K562 (cell line): ENCODE results near the gene MBLAC2. TPM values are rescaled to one million over a fixed set of nuclear protein-coding genes. Genes with fewer than 3 reads are reported as not detected.
A peak's percentile ranks its signal among the peaks of the same experiment; 100 is the strongest.

Experiments used
- DNMT1 ChIP-seq: fragments of 450-650 bp; IDR thresholded peaks from 2 replicates; pipeline ENCODE4 v1.6.1; 2016; ENCODE audit warnings: antibody characterized with exemption, mild to moderate bottlenecking
- GABPB1 ChIP-seq: sonication (generic); formaldehyde crosslinking; IDR thresholded peaks from 2 replicates; pipeline ENCODE4 v1.8.0; 2022; ENCODE audit warnings: mild to moderate bottlenecking, missing genetic modification reagents
- NFE2L1 ChIP-seq: fragments of 450-650 bp; IDR thresholded peaks from 2 replicates; pipeline ENCODE4 v1.6.1; 2016; ENCODE audit warnings: missing genetic modification characterization, low read depth, mild to moderate bottlenecking, missing compliant biosample characterization, moderate library complexity, borderline replicate concordance
- RBFOX2 ChIP-seq: fragments of 200-400 bp; formaldehyde crosslinking; IDR thresholded peaks from 2 replicates; pipeline ENCODE4 v1.6.1; 2017; ENCODE audit warnings: low read depth, mild to moderate bottlenecking, low read length, moderate library complexity
- RBM39 ChIP-seq: fragments of 200-400 bp; formaldehyde crosslinking; optimal IDR thresholded peaks from 2 replicates; pipeline ENCODE3; 2018; ENCODE audit warnings: low read depth, low read length
- SIN3B ChIP-seq: fragments of 450-650 bp; IDR thresholded peaks from 2 replicates; pipeline ENCODE4 v1.6.1; 2017; ENCODE audit warnings: low read depth, mild to moderate bottlenecking, moderate library complexity
- TCF7 ChIP-seq: sonication (generic); IDR thresholded peaks from 2 replicates; pipeline ENCODE4 v1.6.1; 2016; ENCODE audit warnings: antibody characterized with exemption, borderline replicate concordance
- ZNF253 ChIP-seq: fragments of 250-450 bp; sonication (Bioruptor Pico); conservative IDR thresholded peaks from 2 replicates; pipeline ENCODE4 v1.6.1; 2021; ENCODE audit warnings: mild to moderate bottlenecking
- polyA plus RNA-seq, 8 experiments: library from polyadenylated mRNA; depleted of rRNA in 4 of 8; stranded (reverse) in 5 of 8; unstranded in 3 of 8; fragments of >200 nt; fragmentation: Nextera tagmentation in 2 of 8; fragmentation: Illumina TruSeq in 1 of 8; extraction: Ambion mirVana in 2 of 8; extraction: Trizol in 1 of 8; gene quantifications; 2 replicates each; pipeline versions ENCODE4 v1.2.1 to v1.2.3, GENCODE V29; 2011 to 2014; ENCODE audit warnings: inconsistent platforms in 1 of 8, missing spikeins in 1 of 8
- total RNA-seq, 7 experiments: library from RNA; depleted of rRNA in 6 of 7; stranded (reverse); fragments of >200 nt in 6 of 7; fragmentation: Illumina TruSeq in 2 of 7; extraction: Trizol in 2 of 7; gene quantifications; 2 replicates each; pipeline versions ENCODE4 v1.2.1 to v1.2.3, GENCODE V29; 2011 to 2021; ENCODE audit warnings: low replicate concordance in 1 of 7
- TF ChIP-seq, protein P1 (sequence below), 2 experiments: fragments of 200-800 bp in 1 of 2; sonication (Bioruptor generic) in 1 of 2; sonication (generic) in 1 of 2; formaldehyde crosslinking in 1 of 2; IDR thresholded peaks in 1 of 2; conservative IDR thresholded peaks in 1 of 2; 2 replicates each; pipeline versions ENCODE4 v1.5.0 to v1.6.1; 2016 to 2020; ENCODE audit warnings: missing compliant biosample characterization in 1 of 2, missing genetic modification characterization in 1 of 2, missing genetic modification reagents in 1 of 2
- TF ChIP-seq, protein P2 (sequence below): fragments of 200-600 bp; sonication (generic); IDR thresholded peaks from one replicate; pipeline ENCODE4 v1.6.1; 2012; ENCODE audit warnings: mild to moderate bottlenecking, low read depth, low read length, inconsistent platforms
- TF ChIP-seq, protein P3 (sequence below): fragments of 250-450 bp; sonication (Bioruptor Pico); IDR thresholded peaks from 2 replicates; pipeline ENCODE4 v1.9.0; 2021; ENCODE audit warnings: mild to moderate bottlenecking, inconsistent platforms

Gene MBLAC2
- total and polyA plus RNA-seq, 9 of the 15 experiments (the other 6 are each of a cell fraction or from before 2014, with no cell fraction given): 2.4 to 13.1 (median 10.3) TPM

DNA sequence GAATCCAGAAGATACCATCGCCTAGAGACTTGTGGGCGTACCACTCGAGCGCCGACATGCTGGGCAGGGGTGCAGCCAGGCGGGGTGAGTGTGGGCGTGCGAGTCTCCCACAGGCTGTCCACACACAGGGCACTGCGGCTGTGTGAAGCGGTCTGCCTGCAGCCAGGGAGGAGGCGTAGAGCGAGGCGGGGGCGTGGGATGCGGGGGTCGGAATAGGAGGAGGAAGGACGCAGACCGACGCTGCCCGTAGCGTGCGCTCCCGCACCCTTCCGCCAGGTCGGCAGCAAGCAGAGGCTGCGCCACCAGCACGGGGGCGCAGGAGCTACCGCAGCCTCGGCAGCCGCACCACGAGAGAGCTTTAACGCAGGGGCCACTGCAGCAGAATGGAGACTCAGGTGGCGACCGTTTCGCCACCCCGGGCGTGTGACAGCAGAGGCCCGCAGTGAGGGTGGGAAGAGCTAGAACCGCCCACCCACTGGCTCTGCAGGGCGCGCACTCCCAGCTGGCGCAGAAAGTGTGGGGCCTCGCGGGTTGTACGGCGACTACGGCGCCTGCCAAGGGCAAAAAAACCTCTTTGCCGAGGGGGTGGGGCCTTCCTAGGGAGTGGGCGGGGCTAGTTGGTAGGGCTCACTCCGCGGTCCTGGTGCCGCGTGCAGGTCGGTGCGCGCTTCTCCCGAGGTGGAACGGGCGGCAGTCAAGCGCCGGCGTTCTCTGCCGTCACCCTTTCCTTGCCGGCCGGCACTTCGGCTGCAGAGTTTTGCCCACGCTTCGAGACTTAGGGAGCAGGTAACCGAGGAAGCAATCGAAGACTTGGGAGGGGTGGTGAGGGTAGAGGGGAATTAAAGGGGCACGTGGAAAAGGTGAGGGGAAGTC lies at the start of gene MBLAC2, which contains the start of gene POLR3G (continued):
- TF ChIP-seq, protein P1, sequence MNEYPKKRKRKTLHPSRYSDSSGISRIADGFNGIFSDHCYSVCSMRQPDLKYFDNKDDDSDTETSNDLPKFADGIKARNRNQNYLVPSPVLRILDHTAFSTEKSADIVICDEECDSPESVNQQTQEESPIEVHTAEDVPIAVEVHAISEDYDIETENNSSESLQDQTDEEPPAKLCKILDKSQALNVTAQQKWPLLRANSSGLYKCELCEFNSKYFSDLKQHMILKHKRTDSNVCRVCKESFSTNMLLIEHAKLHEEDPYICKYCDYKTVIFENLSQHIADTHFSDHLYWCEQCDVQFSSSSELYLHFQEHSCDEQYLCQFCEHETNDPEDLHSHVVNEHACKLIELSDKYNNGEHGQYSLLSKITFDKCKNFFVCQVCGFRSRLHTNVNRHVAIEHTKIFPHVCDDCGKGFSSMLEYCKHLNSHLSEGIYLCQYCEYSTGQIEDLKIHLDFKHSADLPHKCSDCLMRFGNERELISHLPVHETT (CRISPR knock-in tag; conservative IDR thresholded peaks at IDR 0.05 in 1 of 2, IDR thresholded peaks at IDR 0.05 in 1 of 2): peak in 1 of 2 experiments; percentile 50; a peak in 2 of 4 replicates
- TF ChIP-seq RBM39 (no peak), SIN3B (peak; percentile 77), RBFOX2 (peak; percentile 92), NFE2L1 (tag) (no peak), DNMT1 (no peak), GABPB1 (CRISPR knock-in tag) (peak; percentile 67), TCF7 (no peak; the same call in 1 of the 2 replicates), ZNF253 (no peak)
- TF ChIP-seq, protein P2, sequence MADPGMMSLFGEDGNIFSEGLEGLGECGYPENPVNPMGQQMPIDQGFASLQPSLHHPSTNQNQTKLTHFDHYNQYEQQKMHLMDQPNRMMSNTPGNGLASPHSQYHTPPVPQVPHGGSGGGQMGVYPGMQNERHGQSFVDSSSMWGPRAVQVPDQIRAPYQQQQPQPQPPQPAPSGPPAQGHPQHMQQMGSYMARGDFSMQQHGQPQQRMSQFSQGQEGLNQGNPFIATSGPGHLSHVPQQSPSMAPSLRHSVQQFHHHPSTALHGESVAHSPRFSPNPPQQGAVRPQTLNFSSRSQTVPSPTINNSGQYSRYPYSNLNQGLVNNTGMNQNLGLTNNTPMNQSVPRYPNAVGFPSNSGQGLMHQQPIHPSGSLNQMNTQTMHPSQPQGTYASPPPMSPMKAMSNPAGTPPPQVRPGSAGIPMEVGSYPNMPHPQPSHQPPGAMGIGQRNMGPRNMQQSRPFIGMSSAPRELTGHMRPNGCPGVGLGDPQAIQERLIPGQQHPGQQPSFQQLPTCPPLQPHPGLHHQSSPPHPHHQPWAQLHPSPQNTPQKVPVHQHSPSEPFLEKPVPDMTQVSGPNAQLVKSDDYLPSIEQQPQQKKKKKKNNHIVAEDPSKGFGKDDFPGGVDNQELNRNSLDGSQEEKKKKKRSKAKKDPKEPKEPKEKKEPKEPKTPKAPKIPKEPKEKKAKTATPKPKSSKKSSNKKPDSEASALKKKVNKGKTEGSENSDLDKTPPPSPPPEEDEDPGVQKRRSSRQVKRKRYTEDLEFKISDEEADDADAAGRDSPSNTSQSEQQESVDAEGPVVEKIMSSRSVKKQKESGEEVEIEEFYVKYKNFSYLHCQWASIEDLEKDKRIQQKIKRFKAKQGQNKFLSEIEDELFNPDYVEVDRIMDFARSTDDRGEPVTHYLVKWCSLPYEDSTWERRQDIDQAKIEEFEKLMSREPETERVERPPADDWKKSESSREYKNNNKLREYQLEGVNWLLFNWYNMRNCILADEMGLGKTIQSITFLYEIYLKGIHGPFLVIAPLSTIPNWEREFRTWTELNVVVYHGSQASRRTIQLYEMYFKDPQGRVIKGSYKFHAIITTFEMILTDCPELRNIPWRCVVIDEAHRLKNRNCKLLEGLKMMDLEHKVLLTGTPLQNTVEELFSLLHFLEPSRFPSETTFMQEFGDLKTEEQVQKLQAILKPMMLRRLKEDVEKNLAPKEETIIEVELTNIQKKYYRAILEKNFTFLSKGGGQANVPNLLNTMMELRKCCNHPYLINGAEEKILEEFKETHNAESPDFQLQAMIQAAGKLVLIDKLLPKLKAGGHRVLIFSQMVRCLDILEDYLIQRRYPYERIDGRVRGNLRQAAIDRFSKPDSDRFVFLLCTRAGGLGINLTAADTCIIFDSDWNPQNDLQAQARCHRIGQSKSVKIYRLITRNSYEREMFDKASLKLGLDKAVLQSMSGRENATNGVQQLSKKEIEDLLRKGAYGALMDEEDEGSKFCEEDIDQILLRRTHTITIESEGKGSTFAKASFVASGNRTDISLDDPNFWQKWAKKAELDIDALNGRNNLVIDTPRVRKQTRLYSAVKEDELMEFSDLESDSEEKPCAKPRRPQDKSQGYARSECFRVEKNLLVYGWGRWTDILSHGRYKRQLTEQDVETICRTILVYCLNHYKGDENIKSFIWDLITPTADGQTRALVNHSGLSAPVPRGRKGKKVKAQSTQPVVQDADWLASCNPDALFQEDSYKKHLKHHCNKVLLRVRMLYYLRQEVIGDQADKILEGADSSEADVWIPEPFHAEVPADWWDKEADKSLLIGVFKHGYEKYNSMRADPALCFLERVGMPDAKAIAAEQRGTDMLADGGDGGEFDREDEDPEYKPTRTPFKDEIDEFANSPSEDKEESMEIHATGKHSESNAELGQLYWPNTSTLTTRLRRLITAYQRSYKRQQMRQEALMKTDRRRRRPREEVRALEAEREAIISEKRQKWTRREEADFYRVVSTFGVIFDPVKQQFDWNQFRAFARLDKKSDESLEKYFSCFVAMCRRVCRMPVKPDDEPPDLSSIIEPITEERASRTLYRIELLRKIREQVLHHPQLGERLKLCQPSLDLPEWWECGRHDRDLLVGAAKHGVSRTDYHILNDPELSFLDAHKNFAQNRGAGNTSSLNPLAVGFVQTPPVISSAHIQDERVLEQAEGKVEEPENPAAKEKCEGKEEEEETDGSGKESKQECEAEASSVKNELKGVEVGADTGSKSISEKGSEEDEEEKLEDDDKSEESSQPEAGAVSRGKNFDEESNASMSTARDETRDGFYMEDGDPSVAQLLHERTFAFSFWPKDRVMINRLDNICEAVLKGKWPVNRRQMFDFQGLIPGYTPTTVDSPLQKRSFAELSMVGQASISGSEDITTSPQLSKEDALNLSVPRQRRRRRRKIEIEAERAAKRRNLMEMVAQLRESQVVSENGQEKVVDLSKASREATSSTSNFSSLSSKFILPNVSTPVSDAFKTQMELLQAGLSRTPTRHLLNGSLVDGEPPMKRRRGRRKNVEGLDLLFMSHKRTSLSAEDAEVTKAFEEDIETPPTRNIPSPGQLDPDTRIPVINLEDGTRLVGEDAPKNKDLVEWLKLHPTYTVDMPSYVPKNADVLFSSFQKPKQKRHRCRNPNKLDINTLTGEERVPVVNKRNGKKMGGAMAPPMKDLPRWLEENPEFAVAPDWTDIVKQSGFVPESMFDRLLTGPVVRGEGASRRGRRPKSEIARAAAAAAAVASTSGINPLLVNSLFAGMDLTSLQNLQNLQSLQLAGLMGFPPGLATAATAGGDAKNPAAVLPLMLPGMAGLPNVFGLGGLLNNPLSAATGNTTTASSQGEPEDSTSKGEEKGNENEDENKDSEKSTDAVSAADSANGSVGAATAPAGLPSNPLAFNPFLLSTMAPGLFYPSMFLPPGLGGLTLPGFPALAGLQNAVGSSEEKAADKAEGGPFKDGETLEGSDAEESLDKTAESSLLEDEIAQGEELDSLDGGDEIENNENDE: no peak
- TF ChIP-seq, protein P3, sequence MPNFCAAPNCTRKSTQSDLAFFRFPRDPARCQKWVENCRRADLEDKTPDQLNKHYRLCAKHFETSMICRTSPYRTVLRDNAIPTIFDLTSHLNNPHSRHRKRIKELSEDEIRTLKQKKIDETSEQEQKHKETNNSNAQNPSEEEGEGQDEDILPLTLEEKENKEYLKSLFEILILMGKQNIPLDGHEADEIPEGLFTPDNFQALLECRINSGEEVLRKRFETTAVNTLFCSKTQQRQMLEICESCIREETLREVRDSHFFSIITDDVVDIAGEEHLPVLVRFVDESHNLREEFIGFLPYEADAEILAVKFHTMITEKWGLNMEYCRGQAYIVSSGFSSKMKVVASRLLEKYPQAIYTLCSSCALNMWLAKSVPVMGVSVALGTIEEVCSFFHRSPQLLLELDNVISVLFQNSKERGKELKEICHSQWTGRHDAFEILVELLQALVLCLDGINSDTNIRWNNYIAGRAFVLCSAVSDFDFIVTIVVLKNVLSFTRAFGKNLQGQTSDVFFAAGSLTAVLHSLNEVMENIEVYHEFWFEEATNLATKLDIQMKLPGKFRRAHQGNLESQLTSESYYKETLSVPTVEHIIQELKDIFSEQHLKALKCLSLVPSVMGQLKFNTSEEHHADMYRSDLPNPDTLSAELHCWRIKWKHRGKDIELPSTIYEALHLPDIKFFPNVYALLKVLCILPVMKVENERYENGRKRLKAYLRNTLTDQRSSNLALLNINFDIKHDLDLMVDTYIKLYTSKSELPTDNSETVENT (CRISPR knock-in tag): peak; percentile 73; the same call in 1 of the 2 replicates
